Keratinocyte (primary cell): ENCODE measurements around the gene MYOM1. TPM values are rescaled to one million over a fixed set of nuclear protein-coding genes. Genes with fewer than 3 reads are reported as not detected.

Experiments used
- DNase-seq: peaks from one replicate; pipeline ENCODE4 v3.0.0-alpha.2; 2011; ENCODE audit warnings: low read depth, missing footprints, low spot score
- FAIRE-seq: peaks from 2 replicates; lab custom pipeline; 2011; peaks lifted over from hg19 to GRCh38; lab: Jason Lieb, UNC
- H2AFZ ChIP-seq: 2 replicates; pipeline ENCODE4 v1.6.0; 2012; ENCODE audit warnings: low read length, control low read depth, inconsistent platforms; ENCODE audit not compliant: control insufficient read depth
- H3K27ac ChIP-seq: 2 replicates; pipeline ENCODE4 v1.5.1; 2011; ENCODE audit warnings: low read length; ENCODE audit not compliant: control insufficient read depth, insufficient read depth
- H3K27me3 ChIP-seq: 3 replicates; pipeline ENCODE4 v1.6.0; 2011; ENCODE audit warnings: low read length; ENCODE audit not compliant: control insufficient read depth, insufficient read depth; ENCODE audit errors: extremely low read depth
- H3K36me3 ChIP-seq, 2 experiments: 2 replicates in 1 of 2; 3 replicates in 1 of 2; pipeline ENCODE4 v1.5.1; 2011; ENCODE audit warnings: low read length in 2 of 2, mild to moderate bottlenecking in 1 of 2; ENCODE audit not compliant: control insufficient read depth in 2 of 2, insufficient read depth in 2 of 2; ENCODE audit errors: extremely low read depth in 1 of 2
- H3K4me1 ChIP-seq: 3 replicates; pipeline ENCODE4 v1.5.1; 2011; ENCODE audit warnings: low read length; ENCODE audit not compliant: control insufficient read depth, insufficient read depth; ENCODE audit errors: extremely low read depth
- H3K4me2 ChIP-seq: 3 replicates; pipeline ENCODE4 v1.6.0; 2011; ENCODE audit warnings: low read depth, low read length; ENCODE audit not compliant: control insufficient read depth, insufficient read depth; ENCODE audit errors: extremely low read depth
- H3K4me3 ChIP-seq, 3 experiments: fragments of 200-600 bp in 1 of 3; sonication (generic) in 1 of 3; 2 replicates in 2 of 3; 3 replicates in 1 of 3; pipeline ENCODE4 v1.5.1; 2011 to 2016; ENCODE audit warnings: low read length in 3 of 3, mild to moderate bottlenecking in 3 of 3, control low read depth in 2 of 3, inconsistent platforms in 1 of 3, low read depth in 1 of 3, mixed read lengths in 1 of 3, mixed run types in 1 of 3, moderate library complexity in 1 of 3; ENCODE audit not compliant: control insufficient read depth in 2 of 3, insufficient read depth in 2 of 3; ENCODE audit errors: extremely low read depth in 1 of 3
- H3K79me2 ChIP-seq: 2 replicates; pipeline ENCODE4 v1.6.0; 2012; ENCODE audit warnings: low read length; ENCODE audit not compliant: control insufficient read depth, insufficient read depth
- H3K9ac ChIP-seq: 3 replicates; pipeline ENCODE4 v1.6.0; 2011; ENCODE audit warnings: low read length; ENCODE audit not compliant: control insufficient read depth, insufficient read depth; ENCODE audit errors: extremely low read depth
- H3K9me1 ChIP-seq: 3 replicates; pipeline ENCODE4 v1.6.0; 2011; ENCODE audit warnings: low read length; ENCODE audit not compliant: control insufficient read depth, insufficient read depth; ENCODE audit errors: extremely low read depth
- H3K9me3 ChIP-seq: 2 replicates; pipeline ENCODE4 v1.5.1; 2012; ENCODE audit warnings: low read depth, low read length; ENCODE audit not compliant: control insufficient read depth
- H4K20me1 ChIP-seq: 3 replicates; pipeline ENCODE4 v1.6.0; 2011; ENCODE audit warnings: low read length; ENCODE audit not compliant: control insufficient read depth, insufficient read depth; ENCODE audit errors: extremely low read depth
- EZH2 ChIP-seq: IDR thresholded peaks from one replicate; pipeline ENCODE4 v1.6.1; 2012; ENCODE audit warnings: inconsistent platforms, mild to moderate bottlenecking, low read length, moderate library complexity
- dilution Hi-C: fragments of 300-500 bp; cut with MboI; formaldehyde crosslinking; loops from one replicate; pipeline ENCODE4 v1.7.0; 2020; ENCODE audit warnings: low sequenced_read_pairs; ENCODE audit not compliant: extremely low pct_ligation_motif_present
- polyA plus RNA-seq, 5 experiments: library from polyadenylated mRNA; depleted of rRNA in 3 of 5; stranded (reverse) in 3 of 5; stranded (forward) in 1 of 5; unstranded in 1 of 5; fragments of >200 nt; gene quantifications; 1 replicate in 1 of 5; 2 replicates in 3 of 5; 3 replicates in 1 of 5; pipeline versions ENCODE4 v1.2.1 to v1.2.3, GENCODE V29; 2011 to 2012; ENCODE audit warnings: missing spikeins in 2 of 5, low read depth in 1 of 5, low replicate concordance in 1 of 5
- TF ChIP-seq, protein P1 (sequence below), 3 experiments: IDR thresholded peaks in 1 of 3; conservative IDR thresholded peaks in 1 of 3; optimal IDR thresholded peaks in 1 of 3; 2 replicates in 2 of 3; 3 replicates in 1 of 3; pipeline versions ENCODE3 to v1.5.1; 2011; ENCODE audit warnings: low read length in 3 of 3, mild to moderate bottlenecking in 3 of 3, moderate library complexity in 2 of 3, control low read depth in 1 of 3, inconsistent platforms in 1 of 3; ENCODE audit not compliant: insufficient read depth in 2 of 3; ENCODE audit errors: extremely low read depth in 1 of 3

The MYOM1 gene
- polyA plus RNA-seq, 1 donor (not counting 4 experiments of a cell fraction or from before 2014, with no cell fraction given) = 0.03 TPM

DNA sequence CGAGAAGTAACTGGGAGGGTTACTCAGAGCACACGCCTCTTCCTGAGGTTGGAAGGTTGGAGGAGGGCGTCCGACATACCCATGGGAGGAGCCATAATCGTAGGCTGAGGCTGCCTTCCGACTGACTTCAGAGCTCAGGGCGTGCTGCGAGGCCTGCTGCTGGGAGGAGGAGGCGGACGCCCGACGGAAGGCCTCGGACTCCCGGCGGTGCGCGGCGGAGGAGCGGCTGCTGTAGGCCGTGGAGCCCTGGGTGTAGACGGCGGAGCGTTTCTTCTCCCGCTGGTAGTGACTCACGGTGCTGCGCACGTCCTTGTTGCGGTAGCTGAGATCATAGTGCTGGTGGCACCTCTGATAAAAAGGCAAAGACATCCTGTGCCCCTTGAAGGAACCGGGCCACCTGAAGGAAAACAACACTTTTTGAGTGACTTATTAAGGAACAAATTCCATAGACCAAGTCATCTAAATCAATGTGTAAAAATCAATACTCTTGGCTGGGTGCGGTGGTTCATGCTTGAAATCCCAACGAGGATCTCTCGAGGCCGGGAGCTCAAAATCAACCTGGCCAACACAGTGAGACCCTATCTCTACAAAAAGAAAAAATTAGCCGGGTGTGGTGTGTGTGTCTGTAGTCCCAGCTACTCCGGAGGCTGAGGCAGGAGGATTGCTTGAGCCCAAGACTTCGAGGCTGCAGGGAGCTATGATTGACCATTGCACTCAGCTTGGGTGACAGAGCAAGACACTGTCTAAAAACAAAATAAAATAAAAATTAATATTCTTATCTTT is 4.7 kb downstream of the MYOM1 start:
- no peak overlapping the region for H3K4me2 ChIP-seq
- no peaks in the 10 kb centered on the region for H4K20me1 ChIP-seq
- no peaks in the 10 kb centered on the region for H3K4me1 ChIP-seq
- TF ChIP-seq, protein P1, sequence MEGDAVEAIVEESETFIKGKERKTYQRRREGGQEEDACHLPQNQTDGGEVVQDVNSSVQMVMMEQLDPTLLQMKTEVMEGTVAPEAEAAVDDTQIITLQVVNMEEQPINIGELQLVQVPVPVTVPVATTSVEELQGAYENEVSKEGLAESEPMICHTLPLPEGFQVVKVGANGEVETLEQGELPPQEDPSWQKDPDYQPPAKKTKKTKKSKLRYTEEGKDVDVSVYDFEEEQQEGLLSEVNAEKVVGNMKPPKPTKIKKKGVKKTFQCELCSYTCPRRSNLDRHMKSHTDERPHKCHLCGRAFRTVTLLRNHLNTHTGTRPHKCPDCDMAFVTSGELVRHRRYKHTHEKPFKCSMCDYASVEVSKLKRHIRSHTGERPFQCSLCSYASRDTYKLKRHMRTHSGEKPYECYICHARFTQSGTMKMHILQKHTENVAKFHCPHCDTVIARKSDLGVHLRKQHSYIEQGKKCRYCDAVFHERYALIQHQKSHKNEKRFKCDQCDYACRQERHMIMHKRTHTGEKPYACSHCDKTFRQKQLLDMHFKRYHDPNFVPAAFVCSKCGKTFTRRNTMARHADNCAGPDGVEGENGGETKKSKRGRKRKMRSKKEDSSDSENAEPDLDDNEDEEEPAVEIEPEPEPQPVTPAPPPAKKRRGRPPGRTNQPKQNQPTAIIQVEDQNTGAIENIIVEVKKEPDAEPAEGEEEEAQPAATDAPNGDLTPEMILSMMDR (optimal IDR thresholded peaks at IDR 0.05 in 1 of 3, IDR thresholded peaks at IDR 0.05 in 1 of 3, conservative IDR thresholded peaks at IDR 0.05 in 1 of 3; ENCODE audit: extremely low read depth in 1 of 3, insufficient read depth in 2 of 3, low read length in 3 of 3) = no peak
- TF ChIP-seq EZH2 = no peak
- H3K9me3 ChIP-seq = no peaks in the 10 kb centered on the region
- no peak overlapping the region for H3K27ac ChIP-seq
- dilution Hi-C loops = no loop called here
- H3K9ac ChIP-seq = no peak overlapping the region
- H3K9me1 ChIP-seq = no peaks in the 10 kb centered on the region
- no peaks in the 10 kb centered on the region for H3K36me3 ChIP-seq
- no peak overlapping the region for H2AFZ ChIP-seq
- H3K79me2 ChIP-seq = no peaks in the 10 kb centered on the region
- H3K4me3 ChIP-seq = no peak overlapping the region
- no peaks in the 10 kb centered on the region for H3K27me3 ChIP-seq
- FAIRE-seq (no peak), DNase-seq (no peak)

DNA sequence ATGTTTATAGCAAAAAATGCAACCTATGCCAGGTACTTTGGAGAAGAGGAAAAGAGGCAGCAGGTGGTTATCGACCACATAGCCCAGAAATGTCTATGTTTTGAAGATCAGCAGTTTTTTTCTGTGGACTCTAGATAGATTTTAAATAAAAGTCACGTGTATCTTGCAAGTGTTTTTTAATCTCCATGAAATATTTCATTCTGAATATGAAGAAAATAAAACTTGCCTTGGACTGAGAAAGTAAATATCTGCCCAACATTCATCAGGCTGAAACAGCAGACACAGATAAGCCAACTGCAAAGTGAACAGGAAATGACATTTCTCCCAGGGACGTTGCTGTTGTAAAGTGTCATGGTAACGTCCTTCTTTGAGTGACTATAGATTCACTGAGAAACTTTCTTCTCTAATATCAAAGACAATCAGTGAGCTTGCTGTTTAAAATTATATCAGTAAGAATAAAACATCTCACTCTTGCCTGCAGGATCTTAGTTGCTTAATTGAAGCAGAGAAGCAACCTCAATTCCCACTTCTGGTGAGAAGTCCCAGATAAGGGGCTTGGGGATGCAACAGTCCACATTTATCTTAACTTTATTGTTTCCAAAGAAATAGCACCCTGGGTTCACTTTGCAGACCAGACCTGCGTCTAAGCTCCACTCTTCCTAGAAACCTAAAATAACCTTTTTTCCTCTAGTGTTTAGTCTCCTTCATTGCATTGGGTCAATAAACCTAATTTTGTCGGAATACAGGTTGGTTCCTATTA is 6.3 kb downstream of the MYOM1 start:
- H3K4me1 ChIP-seq = no peaks in the 10 kb centered on the region
- FAIRE-seq = no peak

More for the DNA sequence above, 6.3 kb downstream of the MYOM1 start:
- H3K4me3 ChIP-seq = no peak overlapping the region
- H3K27ac ChIP-seq = no peak overlapping the region
- dilution Hi-C loops = no loop called here
- no peaks in the 10 kb centered on the region for H3K9me1 ChIP-seq
- H3K9ac ChIP-seq = no peak overlapping the region
- H3K36me3 ChIP-seq = no peaks in the 10 kb centered on the region
- H4K20me1 ChIP-seq = no peaks in the 10 kb centered on the region
- no peak overlapping the region for H2AFZ ChIP-seq
- no peaks in the 10 kb centered on the region for H3K79me2 ChIP-seq
- no peak for TF ChIP-seq EZH2
- TF ChIP-seq, protein P1 (optimal IDR thresholded peaks at IDR 0.05 in 1 of 3, IDR thresholded peaks at IDR 0.05 in 1 of 3, conservative IDR thresholded peaks at IDR 0.05 in 1 of 3; ENCODE audit: extremely low read depth in 1 of 3, insufficient read depth in 2 of 3, low read length in 3 of 3) = no peak
- no peak overlapping the region for H3K4me2 ChIP-seq
- no peak for DNase-seq
- H3K9me3 ChIP-seq = no peaks in the 10 kb centered on the region
- H3K27me3 ChIP-seq = no peaks in the 10 kb centered on the region
